COR-L47 (cell line): ENCODE data around the gene NXPH4.
A peak's percentile ranks its signal among the peaks of the same experiment; 100 is the strongest.

Source experiments
- DNase-seq: peaks from one replicate; lab custom pipeline; 2025; lab: John Stamatoyannopoulos, UW

Gene NXPH4

GRCh38 chr12:57216014-57216911 lies at the start of gene NXPH4:
Gene NXPH4 (plus strand): TSS chr12:57216794. CDS start chr12:57216970, 176 bp downstream.
- DNase-seq = no peak

GRCh38 chr12:57166971-57167371 lies 49.6 kb upstream of the NXPH4 start:
- DNase-seq = no peak

GRCh38 chr12:57168058-57168457 lies 48.5 kb upstream of the NXPH4 start:
- DNase-seq = no peak

- no peak for DNase-seq
These were observed 47.4 kb upstream of the NXPH4 start for GRCh38 chr12:57169046-57169795.

- no peak for DNase-seq
These were observed 46.6 kb upstream of the NXPH4 start for GRCh38 chr12:57169969-57170368.

GRCh38 chr12:57170408-57170807 lies 46.2 kb upstream of the NXPH4 start:
- no peak for DNase-seq

- no peak for DNase-seq
These were observed 45.7 kb upstream of the NXPH4 start for GRCh38 chr12:57170927-57171326.

- DNase-seq = no peak
These were observed 44.9 kb upstream of the NXPH4 start for GRCh38 chr12:57171668-57172067.

GRCh38 chr12:57173089-57173488 lies 43.5 kb upstream of the NXPH4 start:
- no peak for DNase-seq

GRCh38 chr12:57173683-57174082 lies 42.9 kb upstream of the NXPH4 start:
- DNase-seq = no peak

GRCh38 chr12:57175428-57176138 lies 41.0 kb upstream of the NXPH4 start:
- peak; percentile 90 for DNase-seq

- DNase-seq = no peak
These were observed 40.5 kb upstream of the NXPH4 start for GRCh38 chr12:57176139-57176477.

- no peak for DNase-seq
These were observed 39.7 kb upstream of the NXPH4 start for GRCh38 chr12:57176846-57177245.

- no peak for DNase-seq
These were observed 39.2 kb upstream of the NXPH4 start for GRCh38 chr12:57177354-57177753.

- DNase-seq = no peak
These were observed 38.4 kb upstream of the NXPH4 start for GRCh38 chr12:57178213-57178612.

- DNase-seq = no peak
These were observed 37.1 kb upstream of the NXPH4 start for GRCh38 chr12:57179331-57180086.

GRCh38 chr12:57180321-57180989 lies 36.1 kb upstream of the NXPH4 start:
- DNase-seq = no peak

- DNase-seq = no peak
These were observed 35.5 kb upstream of the NXPH4 start for GRCh38 chr12:57181072-57181471.

GRCh38 chr12:57181561-57182155 lies 34.9 kb upstream of the NXPH4 start:
- no peak for DNase-seq

- peak; percentile 73 for DNase-seq
These were observed 33.5 kb upstream of the NXPH4 start for GRCh38 chr12:57182918-57183575.
